ENCODE measurements around the gene SORT1. TPM values are rescaled to one million over a fixed set of nuclear protein-coding genes. Genes with fewer than 3 reads are reported as not detected.
A peak's percentile ranks its signal among the peaks of the same experiment; 100 is the strongest.

The SORT1 gene
- total and polyA plus RNA-seq, 2 of the 13 experiments (the other 11 are each of a cell fraction or from before 2014, with no cell fraction given) = 32.4 to 93.0 TPM

- TF ChIP-seq AKNA (CRISPR knock-in tag; IDR thresholded peaks at IDR 0.05; ENCODE audit: borderline replicate concordance) = no peak
- TF ChIP-seq LRRFIP1 (CRISPR knock-in tag; conservative IDR thresholded peaks at IDR 0.05) = 0 out of 2 replicates have a peak, but pooled peaks have one; percentile 41
- TF ChIP-seq ZNF335 (CRISPR knock-in tag; IDR thresholded peaks at IDR 0.05) = peak; percentile 66; the same call in 1 of the 2 replicates
- peak; percentile 66; the same call in 1 of the 2 replicates for TF ChIP-seq THRA (CRISPR knock-in tag; IDR thresholded peaks at IDR 0.05; ENCODE audit: borderline replicate concordance)
- TF ChIP-seq ZBTB33 (CRISPR knock-in tag; IDR thresholded peaks at IDR 0.05) = peak; percentile 67; the same call in 1 of the 2 replicates
- TF ChIP-seq ZNF101 (CRISPR knock-in tag; IDR thresholded peaks at IDR 0.05; ENCODE audit: borderline replicate concordance, low read depth) = no peak
- no peak for TF ChIP-seq ZNF556 (CRISPR knock-in tag; IDR thresholded peaks at IDR 0.05; ENCODE audit: borderline replicate concordance)
- TF ChIP-seq NR2F2 (IDR thresholded peaks at IDR 0.05; ENCODE audit: borderline replicate concordance, low read depth) = no peak
- TF ChIP-seq ZBTB1 (CRISPR knock-in tag; IDR thresholded peaks at IDR 0.05; ENCODE audit: borderline replicate concordance) = no peak
- TF ChIP-seq RFX3 (CRISPR knock-in tag; IDR thresholded peaks at IDR 0.05) = no peak
- no peak for TF ChIP-seq NR0B2 (CRISPR knock-in tag; IDR thresholded peaks at IDR 0.05)
- TF ChIP-seq TOPORS (CRISPR knock-in tag; IDR thresholded peaks at IDR 0.05) = 0 out of 2 replicates have a peak, but pooled peaks have one; percentile 55
- TF ChIP-seq MAZ (IDR thresholded peaks at IDR 0.05; ENCODE audit: borderline replicate concordance, low read depth, low read length) = no peak
- TF ChIP-seq MAZ (CRISPR knock-in tag; IDR thresholded peaks at IDR 0.05; ENCODE audit: low read depth) = peak; percentile 51; the same call in 1 of the 2 replicates
- peak; percentile 57 for TF ChIP-seq ZFX (CRISPR knock-in tag; IDR thresholded peaks at IDR 0.05; ENCODE audit: low read depth)
- TF ChIP-seq KLF12 (CRISPR knock-in tag; IDR thresholded peaks at IDR 0.05; ENCODE audit: borderline replicate concordance) = no peak; the same call in 1 of the 2 replicates
Observed at GRCh38 chr1:109277434-109278204, 120.1 kb downstream of the SORT1 start (continued).
